Calu3 (cell line): Measurements from ENCODE around the gene VTI1B. TPM values are rescaled to one million over a fixed set of nuclear protein-coding genes. Genes with fewer than 3 reads are reported as not detected.

ENCODE experiments used
- BruUV-seq: library from RNA; stranded (reverse); fragments of 400-500 nt; replicated peaks from 2 replicates; lab custom pipeline; 2021; lab: Mats Ljungman, UMichigan
- CTCF ChIA-PET: fragments of 300-600 bp; sonication (Branson Sonifier 250); formaldehyde crosslinking; loops from one replicate; lab custom pipeline; 2022; ENCODE audit warnings: antibody characterized with exemption; lab: Charles Lee
- DNase-seq: peaks from one replicate; pipeline ENCODE4 v3.0.0; 2022
- H3K27ac Mint-ChIP-seq: one replicate; pipeline ENCODE4 v1.8.0; 2022; ENCODE audit warnings: mixed read lengths; ENCODE audit not compliant: unreplicated experiment
- H3K27me3 Mint-ChIP-seq: one replicate; pipeline ENCODE4 v1.8.0; 2022; ENCODE audit warnings: mixed read lengths; ENCODE audit not compliant: unreplicated experiment
- H3K36me3 Mint-ChIP-seq: one replicate; pipeline ENCODE4 v1.8.0; 2022; ENCODE audit warnings: mild to moderate bottlenecking, moderate library complexity, mixed read lengths; ENCODE audit not compliant: insufficient read depth, unreplicated experiment
- H3K4me1 Mint-ChIP-seq: one replicate; pipeline ENCODE4 v1.8.0; 2022; ENCODE audit warnings: mild to moderate bottlenecking, low read depth, mixed read lengths; ENCODE audit not compliant: unreplicated experiment
- H3K4me3 Mint-ChIP-seq: one replicate; pipeline ENCODE4 v1.8.0; 2022; ENCODE audit warnings: mild to moderate bottlenecking, low read depth, moderate library complexity, mixed read lengths; ENCODE audit not compliant: unreplicated experiment
- H3K9me3 Mint-ChIP-seq: one replicate; pipeline ENCODE4 v1.8.0; 2022; ENCODE audit warnings: low read depth, mixed read lengths; ENCODE audit not compliant: unreplicated experiment
- intact Hi-C: fragments of 100-400 bp; cut with micrococcal nuclease; formaldehyde crosslinking; loops from one replicate; pipeline ENCODE4 v1.10.0; 2022; ENCODE audit not compliant: unreplicated experiment
- total RNA-seq: library from RNA; stranded (reverse); gene quantifications from 2 replicates; pipeline ENCODE4 v1.2.3, GENCODE V29; 2022
- TF ChIP-seq, protein P1 (sequence below): fragments of 200-600 bp; IDR thresholded peaks from one replicate; pipeline ENCODE4 v1.8.0; 2022; ENCODE audit warnings: antibody characterized with exemption; ENCODE audit not compliant: unreplicated experiment

Gene VTI1B
- total RNA-seq, 1 experiment from 2014 or later: 75.5 TPM

DNA sequence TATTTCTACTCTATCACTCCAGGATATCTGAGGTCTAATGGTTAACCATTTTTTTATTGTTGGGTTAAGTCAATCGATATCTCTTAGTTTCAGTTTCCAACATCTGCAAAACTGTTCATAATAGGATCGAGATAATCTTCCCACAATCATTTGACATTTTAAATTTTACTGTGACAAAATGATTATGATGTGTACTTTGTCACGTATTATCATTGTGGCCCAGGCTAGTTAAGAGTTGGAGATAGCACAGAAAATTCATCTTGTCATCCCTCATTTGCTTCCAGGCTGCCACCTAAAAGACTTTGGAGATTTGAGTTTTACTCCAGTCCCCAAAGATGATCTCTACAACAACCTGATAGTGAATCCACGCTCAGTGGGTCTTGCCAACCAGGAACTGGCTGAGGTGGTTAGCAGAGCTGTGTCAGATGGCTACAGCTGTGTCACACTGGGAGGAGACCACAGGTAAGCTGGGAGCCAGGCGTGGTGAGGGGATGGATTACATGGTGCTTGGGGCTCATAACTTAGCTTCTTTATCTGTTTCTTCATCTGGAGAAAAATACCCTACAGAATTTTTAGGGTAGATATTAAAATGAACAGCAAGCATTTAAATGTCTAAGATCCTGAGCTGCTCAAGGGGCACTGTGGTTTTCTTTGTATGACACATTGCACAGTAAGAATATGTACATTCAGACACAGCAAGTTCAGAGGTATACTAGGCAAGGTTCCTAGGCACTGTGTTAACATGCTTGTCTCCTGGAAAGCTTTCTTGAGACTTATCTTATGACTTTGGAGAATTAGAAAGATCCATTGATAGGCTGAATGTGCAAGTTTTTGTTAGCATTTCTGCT is 32.3 kb downstream of the VTI1B start:
- no peak overlapping the region for H3K27ac Mint-ChIP-seq
- no peaks in the 10 kb centered on the region for H3K4me1 Mint-ChIP-seq
- no peaks in the 10 kb centered on the region for H3K27me3 Mint-ChIP-seq
- peaks cover 7% of the 10 kb centered on the region for H3K36me3 Mint-ChIP-seq
- intact Hi-C loops: no loop called here
- TF ChIP-seq, protein P1, sequence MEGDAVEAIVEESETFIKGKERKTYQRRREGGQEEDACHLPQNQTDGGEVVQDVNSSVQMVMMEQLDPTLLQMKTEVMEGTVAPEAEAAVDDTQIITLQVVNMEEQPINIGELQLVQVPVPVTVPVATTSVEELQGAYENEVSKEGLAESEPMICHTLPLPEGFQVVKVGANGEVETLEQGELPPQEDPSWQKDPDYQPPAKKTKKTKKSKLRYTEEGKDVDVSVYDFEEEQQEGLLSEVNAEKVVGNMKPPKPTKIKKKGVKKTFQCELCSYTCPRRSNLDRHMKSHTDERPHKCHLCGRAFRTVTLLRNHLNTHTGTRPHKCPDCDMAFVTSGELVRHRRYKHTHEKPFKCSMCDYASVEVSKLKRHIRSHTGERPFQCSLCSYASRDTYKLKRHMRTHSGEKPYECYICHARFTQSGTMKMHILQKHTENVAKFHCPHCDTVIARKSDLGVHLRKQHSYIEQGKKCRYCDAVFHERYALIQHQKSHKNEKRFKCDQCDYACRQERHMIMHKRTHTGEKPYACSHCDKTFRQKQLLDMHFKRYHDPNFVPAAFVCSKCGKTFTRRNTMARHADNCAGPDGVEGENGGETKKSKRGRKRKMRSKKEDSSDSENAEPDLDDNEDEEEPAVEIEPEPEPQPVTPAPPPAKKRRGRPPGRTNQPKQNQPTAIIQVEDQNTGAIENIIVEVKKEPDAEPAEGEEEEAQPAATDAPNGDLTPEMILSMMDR: no peak
- BruUV-seq: no TSS peak
- H3K4me3 Mint-ChIP-seq: no peak overlapping the region
- H3K9me3 Mint-ChIP-seq: no peaks in the 10 kb centered on the region
- DNase-seq: no peak
- CTCF ChIA-PET: no interaction called here

DNA sequence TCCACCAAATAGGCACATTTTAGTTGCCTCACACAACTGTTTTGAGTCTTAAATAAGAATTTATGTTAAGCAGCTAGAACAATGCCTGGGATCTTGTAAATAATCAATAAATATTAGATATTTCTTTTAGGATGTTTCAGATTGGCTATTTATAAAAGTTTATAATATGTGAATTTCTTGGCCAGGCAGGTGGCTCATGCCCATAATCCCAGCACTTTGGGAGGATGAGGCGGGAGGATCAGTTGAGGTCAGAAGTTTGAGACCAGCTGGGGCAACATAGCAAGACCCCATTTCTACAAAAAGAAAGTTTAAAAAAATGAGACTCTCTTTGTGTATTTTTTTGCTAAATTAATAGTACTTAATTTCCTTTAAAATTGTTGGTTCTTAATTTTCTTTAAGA is 33.0 kb downstream of the VTI1B start:
- peaks cover 7% of the 10 kb centered on the region for H3K36me3 Mint-ChIP-seq
- BruUV-seq: no TSS peak
- TF ChIP-seq, protein P1: no peak
- intact Hi-C loops: no loop called here
- DNase-seq: no peak
- no peaks in the 10 kb centered on the region for H3K27me3 Mint-ChIP-seq
- CTCF ChIA-PET: no interaction called here
- H3K4me1 Mint-ChIP-seq: no peaks in the 10 kb centered on the region
- no peak overlapping the region for H3K27ac Mint-ChIP-seq
- no peak overlapping the region for H3K4me3 Mint-ChIP-seq
- no peaks in the 10 kb centered on the region for H3K9me3 Mint-ChIP-seq

DNA sequence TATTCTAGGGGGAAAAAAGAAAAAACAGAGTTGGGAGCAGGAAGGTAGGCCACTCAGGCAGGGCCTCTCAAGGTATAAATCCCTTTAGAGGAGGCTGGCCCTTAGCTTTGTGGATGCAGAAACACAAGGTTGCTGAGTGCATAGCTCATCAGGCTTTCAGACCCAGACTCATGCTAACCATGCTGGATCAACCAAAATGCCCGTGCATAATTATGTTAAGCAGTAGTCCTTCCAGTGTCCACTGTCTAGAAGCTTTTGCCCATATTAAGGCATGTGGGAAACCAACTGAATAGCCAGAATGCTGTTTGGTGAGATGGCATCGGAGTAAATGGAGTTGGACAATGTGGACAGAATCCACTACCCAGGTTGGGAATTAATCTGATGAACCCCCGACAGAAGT is 35.8 kb downstream of the VTI1B start:
- H3K4me3 Mint-ChIP-seq: no peak overlapping the region
- H3K36me3 Mint-ChIP-seq: no peaks in the 10 kb centered on the region
- CTCF ChIA-PET: no interaction called here
- intact Hi-C loops: no loop called here
- H3K27me3 Mint-ChIP-seq: no peaks in the 10 kb centered on the region
- DNase-seq: no peak
- H3K4me1 Mint-ChIP-seq: no peaks in the 10 kb centered on the region
- H3K9me3 Mint-ChIP-seq: no peaks in the 10 kb centered on the region
- TF ChIP-seq, protein P1: no peak
- H3K27ac Mint-ChIP-seq: no peak overlapping the region
- BruUV-seq: no TSS peak

DNA sequence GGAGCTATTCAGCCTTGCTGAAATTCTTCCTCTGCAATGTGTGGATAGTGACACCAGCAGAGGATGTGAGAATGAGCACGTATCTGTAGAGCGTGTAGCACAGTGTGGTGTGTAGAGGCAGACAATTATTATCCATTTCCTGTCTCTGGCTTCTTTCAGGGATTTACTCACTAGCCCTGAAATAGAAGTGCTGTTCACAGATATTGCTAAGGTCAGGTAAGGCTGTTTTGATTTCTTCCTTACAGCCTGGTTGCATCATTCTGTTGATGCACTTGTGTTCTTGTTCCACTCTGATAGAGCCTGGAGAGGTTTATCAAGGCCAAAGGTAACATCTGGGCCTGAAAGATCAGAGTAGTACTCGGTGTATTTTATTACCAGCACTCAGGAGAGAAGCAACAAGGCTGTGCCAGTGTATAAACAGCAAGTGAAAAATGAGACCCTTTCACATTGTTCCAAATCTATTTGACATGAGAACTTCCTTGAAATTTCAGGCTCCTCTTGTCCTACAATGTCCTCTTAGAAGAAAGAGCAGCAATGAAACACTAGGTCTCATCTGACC is 38.0 kb downstream of the VTI1B start:
- no TSS peak for BruUV-seq
- DNase-seq: no peak
- TF ChIP-seq, protein P1: no peak
- Mint-ChIP-seq H3K4me1 (no peaks in the 10 kb centered on the region), H3K27me3 (no peaks in the 10 kb centered on the region), H3K9me3 (no peaks in the 10 kb centered on the region), H3K4me3 (no peak overlapping the region), H3K27ac (no peak overlapping the region), H3K36me3 (no peaks in the 10 kb centered on the region)
- intact Hi-C loops: no loop called here
- CTCF ChIA-PET: interaction anchor here (0.7 kb wide), 1 partner anchor 130 kb away, joined by 3 read pairs; no protein-coding TSS in a partner anchor
